ACC112 (cell line): ENCODE measurements around the gene RRN3.
A peak's percentile ranks its signal among the peaks of the same experiment; 100 is the strongest.
"Not testable (repeated sequence)": the region's sequence is repeated elsewhere in the genome, so short reads cannot be mapped to it uniquely, and the experiment has no call there.

Experiments used
- H2AFZ ChIP-seq: fragments of 200-600 bp; sonication (generic); one replicate; pipeline ENCODE4 v1.6.0; 2017; ENCODE audit warnings: antibody characterized with exemption, low read length; ENCODE audit not compliant: unreplicated experiment
- H3K27ac ChIP-seq: fragments of 200-600 bp; sonication (generic); 2 replicates; pipeline ENCODE4 v1.5.1; 2014; ENCODE audit warnings: low read depth, mild to moderate bottlenecking, antibody characterized with exemption, low read length, moderate library complexity
- H3K27me3 ChIP-seq: fragments of 200-600 bp; sonication (generic); 2 replicates; pipeline ENCODE4 v1.6.1; 2014; ENCODE audit warnings: mild to moderate bottlenecking, antibody characterized with exemption, low read length, moderate library complexity, mixed read lengths; ENCODE audit not compliant: insufficient read depth
- H3K36me3 ChIP-seq: fragments of 200-600 bp; sonication (generic); 2 replicates; pipeline ENCODE4 v1.6.1; 2016; ENCODE audit warnings: mild to moderate bottlenecking, antibody characterized with exemption, low read length, moderate library complexity, mixed read lengths; ENCODE audit not compliant: insufficient read depth
- H3K4me1 ChIP-seq: fragments of 200-600 bp; sonication (generic); one replicate; pipeline ENCODE4 v1.6.1; 2016; ENCODE audit warnings: low read length, mixed read lengths; ENCODE audit not compliant: insufficient read depth, unreplicated experiment, control insufficient read depth
- H3K4me3 ChIP-seq: fragments of 200-600 bp; sonication (generic); 2 replicates; pipeline ENCODE4 v1.5.1; 2014; ENCODE audit warnings: mild to moderate bottlenecking, low read depth, low read length
- H3K79me2 ChIP-seq: fragments of 200-600 bp; sonication (generic); one replicate; pipeline ENCODE4 v1.6.0; 2016; ENCODE audit warnings: low read length; ENCODE audit not compliant: control insufficient read depth, unreplicated experiment, insufficient read depth

RRN3 gene

DNA sequence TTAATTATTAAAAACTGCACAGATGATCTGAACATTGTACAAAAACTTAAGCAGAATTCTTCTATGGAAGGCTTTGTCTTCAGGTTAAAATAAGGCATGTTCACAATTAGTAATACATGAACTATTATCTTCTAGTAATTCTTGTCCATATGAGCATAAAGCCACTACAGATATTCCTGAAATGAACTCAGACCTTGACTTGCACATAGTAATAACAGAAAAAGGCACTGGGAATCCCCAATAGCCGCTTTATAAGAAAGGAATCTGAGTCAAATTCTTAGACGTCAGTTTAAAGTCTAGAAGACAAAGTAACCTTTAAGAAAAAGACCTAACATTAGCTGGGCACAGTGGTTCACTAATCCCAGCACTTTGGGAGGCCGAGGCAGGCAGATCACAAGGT is 11.3 kb downstream of the RRN3 start:
- not testable (repeated sequence) for H2AFZ ChIP-seq, H3K4me1 ChIP-seq, H3K36me3 ChIP-seq, H3K79me2 ChIP-seq, H3K4me3 ChIP-seq, H3K27me3 ChIP-seq, H3K27ac ChIP-seq

DNA sequence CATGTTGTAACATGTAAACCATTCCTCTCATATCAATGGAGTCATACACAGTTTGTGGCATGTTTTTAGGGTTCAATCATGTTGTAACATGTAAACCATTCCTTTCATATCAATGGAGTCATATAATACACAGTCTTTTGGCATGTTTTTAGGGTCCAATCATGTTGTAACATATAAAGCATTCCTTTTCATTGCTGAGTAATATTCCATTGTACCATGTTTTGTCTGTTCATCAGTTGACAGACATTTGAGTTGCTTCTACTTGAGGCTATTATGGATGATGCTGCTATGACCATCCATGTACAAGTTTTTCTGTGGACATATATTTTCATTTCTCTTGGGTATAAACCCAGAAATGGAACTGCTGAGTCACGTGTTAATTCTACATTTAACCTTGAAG is 13.2 kb downstream of the RRN3 start:
- H3K4me1 ChIP-seq, H2AFZ ChIP-seq, H3K36me3 ChIP-seq, H3K4me3 ChIP-seq, H3K27ac ChIP-seq, H3K27me3 ChIP-seq, H3K79me2 ChIP-seq: not testable (repeated sequence)

DNA sequence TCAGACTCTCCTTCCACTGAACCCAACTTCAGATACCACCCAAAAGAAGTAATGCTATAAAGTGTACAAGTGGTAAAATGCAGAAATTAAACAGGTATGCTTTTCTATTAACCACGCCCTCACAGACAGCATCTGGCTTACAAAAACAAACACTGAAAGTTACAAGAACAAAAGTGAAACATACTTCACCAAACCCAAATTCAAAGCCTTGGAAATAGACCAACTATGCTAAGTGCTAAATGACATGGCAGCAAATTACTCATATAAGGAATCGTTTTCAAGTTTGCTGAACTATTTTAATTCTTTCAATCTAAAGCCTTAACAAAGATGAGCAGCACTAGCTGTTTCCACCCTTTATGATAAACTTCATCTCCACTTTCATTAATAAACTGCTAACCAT is 17.9 kb downstream of the RRN3 start:
- not testable (repeated sequence) for H3K4me3 ChIP-seq, H3K27me3 ChIP-seq, H2AFZ ChIP-seq, H3K79me2 ChIP-seq, H3K4me1 ChIP-seq, H3K36me3 ChIP-seq, H3K27ac ChIP-seq

DNA sequence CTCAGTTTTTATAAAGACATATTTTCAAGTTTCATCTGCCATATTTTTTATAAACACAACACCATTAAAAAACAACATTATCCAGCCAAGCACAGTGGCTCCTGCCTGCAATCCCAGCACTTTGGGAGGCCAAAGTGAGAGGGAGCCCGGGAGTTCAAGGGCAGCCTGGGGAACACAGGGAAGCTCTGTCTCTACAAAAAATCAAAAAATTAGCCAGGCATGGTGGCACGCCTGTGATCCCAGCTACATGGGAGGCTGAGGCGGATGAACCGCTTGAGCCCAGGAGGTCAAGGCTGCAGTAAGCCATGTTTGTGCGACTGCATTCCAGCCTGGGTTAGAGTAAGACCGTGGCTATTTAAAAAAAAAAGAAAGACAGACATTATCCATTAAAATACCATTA is 21.0 kb downstream of the RRN3 start:
- Histone ChIP-seq H3K4me3 (no peak overlapping the region), H2AFZ (no peak overlapping the region), H3K4me1 (no peaks in the 10 kb centered on the region), H3K36me3 (peaks cover 3% of the 10 kb centered on the region), H3K79me2 (no peaks in the 10 kb centered on the region), H3K27me3 (no peaks in the 10 kb centered on the region), H3K27ac (no peak overlapping the region)

DNA sequence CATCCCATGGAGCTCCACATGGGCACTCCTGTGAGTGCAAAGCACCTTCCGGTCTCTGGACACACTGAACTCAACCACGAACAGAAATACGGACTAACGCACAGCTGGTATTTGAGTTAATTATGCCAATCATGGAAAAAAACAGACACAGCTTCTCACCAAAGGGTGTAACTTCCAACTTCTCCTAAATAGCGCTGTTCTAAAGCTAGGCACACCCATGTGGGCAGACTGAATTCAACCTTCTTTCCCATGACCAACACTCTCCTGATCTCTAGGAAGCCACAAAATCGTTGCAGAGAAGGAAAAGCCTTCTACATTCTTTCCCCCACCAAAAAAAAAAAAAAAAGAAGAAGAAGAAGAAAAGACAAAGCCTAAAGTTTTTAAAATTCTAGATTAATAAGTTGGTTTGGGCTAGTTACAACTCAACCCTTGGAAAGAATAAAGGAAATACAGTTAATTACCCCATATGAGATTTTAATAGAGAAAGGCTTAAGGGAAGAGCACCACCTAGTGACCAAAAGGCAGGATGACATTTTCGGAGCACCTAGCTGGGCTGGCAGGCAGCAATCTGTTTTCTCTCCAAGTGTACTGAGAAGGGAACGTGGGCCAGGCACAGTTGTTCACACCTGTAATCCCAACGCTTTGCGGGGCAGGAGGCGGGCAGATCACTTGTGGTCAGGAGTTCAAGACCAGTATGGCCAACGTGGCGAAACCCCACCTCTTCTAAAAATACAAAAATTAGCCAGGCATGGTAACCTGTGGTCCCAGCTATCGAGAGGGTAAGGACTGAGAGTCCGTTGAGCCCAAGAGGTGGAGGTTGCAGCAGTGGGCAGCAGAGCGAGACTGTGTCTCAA is 21.9 kb downstream of the RRN3 start:
- H2AFZ ChIP-seq, H3K36me3 ChIP-seq, H3K79me2 ChIP-seq, H3K4me3 ChIP-seq, H3K27ac ChIP-seq, H3K4me1 ChIP-seq, H3K27me3 ChIP-seq: not testable (repeated sequence)

DNA sequence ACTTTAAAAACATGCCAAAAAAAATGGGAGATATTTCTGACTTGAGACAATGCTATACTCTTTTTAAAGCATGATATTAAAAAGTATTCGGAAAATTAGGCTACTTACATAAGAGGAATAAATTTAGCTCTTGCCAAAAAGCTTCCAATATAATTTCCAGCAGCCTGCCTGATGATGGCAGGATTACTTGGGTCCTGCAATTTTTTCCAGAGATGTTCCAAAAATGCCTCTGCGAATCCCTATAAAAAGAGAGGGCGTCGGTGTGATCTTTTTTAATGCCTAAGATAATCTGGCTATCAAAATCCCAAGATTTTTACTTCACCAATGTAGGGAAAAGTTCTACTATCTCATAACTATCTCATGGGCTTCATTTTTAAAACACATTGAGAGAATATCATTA is 23.1 kb downstream of the RRN3 start:
- H3K4me1 ChIP-seq, H3K4me3 ChIP-seq, H3K27me3 ChIP-seq, H3K27ac ChIP-seq, H3K36me3 ChIP-seq, H3K79me2 ChIP-seq, H2AFZ ChIP-seq: not testable (repeated sequence)

DNA sequence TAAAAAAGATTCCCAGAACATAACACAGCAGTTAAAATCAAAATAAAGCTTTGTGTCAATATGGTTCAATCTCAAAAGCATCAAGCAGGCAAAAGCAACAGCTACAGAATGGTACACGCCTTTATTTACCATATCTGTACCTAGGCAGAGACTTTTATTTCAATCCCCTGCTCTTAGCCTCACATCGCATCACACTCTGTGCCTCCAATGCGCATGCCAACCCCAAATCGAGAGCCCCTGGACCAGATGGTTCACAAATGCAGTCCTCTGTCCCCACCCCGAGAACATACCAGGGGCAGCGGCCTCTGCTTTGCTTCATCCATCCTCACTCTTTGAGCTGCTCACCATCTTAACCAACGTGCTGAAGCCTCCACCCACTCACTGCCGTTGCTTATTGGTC is 27.4 kb downstream of the RRN3 start:
- H2AFZ ChIP-seq, result not testable (repeated sequence)

DNA sequence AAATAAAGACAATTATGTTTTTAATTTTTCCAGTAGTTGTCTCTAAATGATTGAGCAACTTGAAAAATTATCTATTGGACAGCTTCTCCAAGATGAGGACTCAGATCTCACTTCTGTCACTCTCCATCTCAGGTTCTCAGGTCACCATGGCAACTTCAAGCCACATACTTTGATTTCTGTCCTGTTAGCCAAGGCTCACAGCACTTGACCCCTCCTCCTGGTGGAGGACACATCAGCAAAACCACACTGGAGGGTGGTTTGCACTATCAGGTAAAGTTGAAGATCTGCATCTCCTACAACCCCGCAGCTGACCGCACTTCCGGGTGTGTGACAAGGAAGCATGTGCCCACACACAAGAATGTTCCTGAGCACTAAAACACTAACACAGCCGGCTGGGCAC is 28.1 kb downstream of the RRN3 start:
- H3K79me2 ChIP-seq, H2AFZ ChIP-seq, H3K4me3 ChIP-seq, H3K27me3 ChIP-seq, H3K27ac ChIP-seq: not testable (repeated sequence)
- peaks cover 13% of the 10 kb centered on the region for H3K4me1 ChIP-seq
- H3K36me3 ChIP-seq, result peaks cover 13% of the 10 kb centered on the region

More for the DNA sequence above, 27.4 kb downstream of the RRN3 start:
- not testable (repeated sequence) for H3K4me1 ChIP-seq, H3K4me3 ChIP-seq, H3K79me2 ChIP-seq, H3K27ac ChIP-seq, H3K27me3 ChIP-seq, H3K36me3 ChIP-seq

DNA sequence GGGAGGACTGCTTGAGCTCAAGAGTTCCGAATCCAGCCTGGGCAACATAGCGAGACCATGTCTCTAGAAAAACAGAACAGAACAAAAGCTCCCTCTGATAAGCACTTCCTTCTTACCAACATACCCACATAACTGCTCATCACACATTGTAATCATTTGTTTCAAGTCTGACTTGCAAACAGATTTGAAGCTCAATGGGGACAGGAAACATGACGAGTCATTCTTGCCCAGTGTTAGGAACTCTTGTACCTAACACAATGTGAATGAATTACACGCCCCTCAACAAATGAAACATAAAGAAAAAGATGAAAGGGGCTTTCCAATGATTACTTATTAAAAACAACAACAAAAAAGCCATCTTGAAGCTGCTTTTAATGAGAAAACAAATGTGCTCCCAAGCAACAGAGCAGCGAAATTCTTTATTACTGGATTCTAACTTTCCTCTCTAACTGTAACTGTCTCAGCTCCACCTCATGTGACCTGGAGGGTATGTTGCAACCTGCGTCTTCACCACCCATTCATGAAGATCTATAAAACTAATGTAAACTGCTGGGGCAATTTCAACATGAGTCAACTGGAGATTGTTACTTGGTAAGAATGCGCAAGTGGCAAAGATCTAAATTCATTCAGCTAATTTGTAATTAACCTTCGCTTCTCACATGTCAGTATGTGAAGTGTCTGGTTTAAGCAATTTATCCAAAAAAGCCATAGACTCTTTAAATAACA is 31.8 kb downstream of the RRN3 start:
- H3K4me3 ChIP-seq, H2AFZ ChIP-seq, H3K27me3 ChIP-seq, H3K79me2 ChIP-seq: not testable (repeated sequence)
- Histone ChIP-seq H3K27ac (peak overlapping the region; percentile 75), H3K36me3 (peaks cover 30% of the 10 kb centered on the region), H3K4me1 (peaks cover 13% of the 10 kb centered on the region)

DNA sequence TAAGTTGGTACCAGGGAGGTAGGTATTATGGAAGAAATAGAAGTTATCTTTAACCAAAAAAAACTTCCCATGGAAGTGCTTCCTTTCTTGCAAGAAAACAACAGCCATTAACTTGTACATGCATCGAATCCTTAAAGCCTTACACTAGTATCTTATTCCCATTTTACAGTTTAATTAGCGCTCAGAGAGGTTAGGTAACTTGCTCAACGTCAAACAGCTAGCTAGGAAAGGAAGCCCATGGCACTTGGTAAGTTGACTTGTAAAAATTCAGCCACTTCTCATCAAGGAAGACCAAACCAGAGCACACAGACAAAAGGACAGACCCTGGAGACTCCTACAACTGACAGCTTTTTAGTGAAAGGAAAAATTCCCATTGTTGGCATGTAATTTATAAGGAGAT is 34.7 kb downstream of the RRN3 start:
- H3K27me3 ChIP-seq, result no peaks in the 10 kb centered on the region
- no peak overlapping the region for H3K4me3 ChIP-seq
- peaks cover 13% of the 10 kb centered on the region for H3K4me1 ChIP-seq
- H3K27ac ChIP-seq, result no peak overlapping the region
- H3K79me2 ChIP-seq, result peaks cover 14% of the 10 kb centered on the region
- no peak overlapping the region for H2AFZ ChIP-seq
- peaks cover 30% of the 10 kb centered on the region for H3K36me3 ChIP-seq
